K562 (cell line): Measurements from ENCODE around the gene SLC4A2. TPM values are rescaled to one million over a fixed set of nuclear protein-coding genes. Genes with fewer than 3 reads are reported as not detected.

ENCODE experiments used
- CHCHD3 ChIP-seq: fragments of 250-450 bp; sonication (Bioruptor Pico); IDR thresholded peaks from 2 replicates; pipeline ENCODE4 v2.1.2; 2022; ENCODE audit warnings: mild to moderate bottlenecking
- EP400 ChIP-seq: fragments of 450-650 bp; IDR thresholded peaks from 2 replicates; pipeline ENCODE4 v1.6.1; 2017; ENCODE audit warnings: antibody characterized with exemption, mild to moderate bottlenecking, moderate library complexity
- FOXJ3 ChIP-seq: sonication (generic); formaldehyde crosslinking; IDR thresholded peaks from 2 replicates; pipeline ENCODE4 v1.4.0; 2020; ENCODE audit warnings: mild to moderate bottlenecking, missing genetic modification reagents
- HDGF ChIP-seq: fragments of 450-650 bp; IDR thresholded peaks from 2 replicates; pipeline ENCODE4 v1.6.1; 2016
- MTA2 ChIP-seq: fragments of 450-650 bp; IDR thresholded peaks from 2 replicates; pipeline ENCODE4 v1.6.1; 2016; ENCODE audit warnings: low read depth
- NFXL1 ChIP-seq: fragments of 450-650 bp; formaldehyde crosslinking; IDR thresholded peaks from 2 replicates; pipeline ENCODE4 v1.4.0; 2021; ENCODE audit warnings: mild to moderate bottlenecking
- ZNF175 ChIP-seq: fragments of 200-800 bp; sonication (Bioruptor generic); IDR thresholded peaks from 2 replicates; pipeline ENCODE4 v1.6.1; 2016; ENCODE audit warnings: low read depth, mild to moderate bottlenecking, missing genetic modification characterization, missing compliant biosample characterization
- ZNF512 ChIP-seq: IDR thresholded peaks from 2 replicates; pipeline ENCODE4 v1.6.1; 2016; ENCODE audit warnings: missing genetic modification characterization, missing compliant biosample characterization
- ZNF639 ChIP-seq, 2 experiments: fragments of 200-800 bp in 1 of 2; sonication (Bioruptor generic) in 1 of 2; sonication (generic) in 1 of 2; formaldehyde crosslinking in 1 of 2; IDR thresholded peaks in 1 of 2; conservative IDR thresholded peaks in 1 of 2; 2 replicates each; pipeline versions ENCODE4 v1.5.0 to v1.6.1; 2016 to 2020; ENCODE audit warnings: missing compliant biosample characterization in 1 of 2, missing genetic modification characterization in 1 of 2, missing genetic modification reagents in 1 of 2
- ZZZ3 ChIP-seq: fragments of 450-650 bp; IDR thresholded peaks from 2 replicates; pipeline ENCODE4 v1.6.1; 2016; ENCODE audit warnings: antibody characterized with exemption, mild to moderate bottlenecking, moderate library complexity
- polyA plus RNA-seq, 8 experiments: library from polyadenylated mRNA; depleted of rRNA in 4 of 8; stranded (reverse) in 5 of 8; unstranded in 3 of 8; fragments of >200 nt; fragmentation: Nextera tagmentation in 2 of 8; fragmentation: Illumina TruSeq in 1 of 8; extraction: Ambion mirVana in 2 of 8; extraction: Trizol in 1 of 8; gene quantifications; 2 replicates each; pipeline versions ENCODE4 v1.2.1 to v1.2.3, GENCODE V29; 2011 to 2014; ENCODE audit warnings: inconsistent platforms in 1 of 8, missing spikeins in 1 of 8
- total RNA-seq, 7 experiments: library from RNA; depleted of rRNA in 6 of 7; stranded (reverse); fragments of >200 nt in 6 of 7; fragmentation: Illumina TruSeq in 2 of 7; extraction: Trizol in 2 of 7; gene quantifications; 2 replicates each; pipeline versions ENCODE4 v1.2.1 to v1.2.3, GENCODE V29; 2011 to 2021; ENCODE audit warnings: low replicate concordance in 1 of 7

The SLC4A2 gene
- total and polyA plus RNA-seq, 9 of the 15 experiments (the other 6 are each of a cell fraction or from before 2014, with no cell fraction given), result 11.4 to 375 (median 130) TPM

- TF ChIP-seq MTA2, result peak; percentile 83
- 0 out of 4 replicates have a peak, but pooled peaks of 1 of the 2 experiments have one; percentile 16 for TF ChIP-seq ZNF639 (CRISPR knock-in tag; conservative IDR thresholded peaks at IDR 0.05 in 1 of 2, IDR thresholded peaks at IDR 0.05 in 1 of 2)
- TF ChIP-seq CHCHD3, result 0 out of 2 replicates have a peak, but pooled peaks have one; percentile 80
- no peak for TF ChIP-seq NFXL1 (CRISPR knock-in tag)
- no peak for TF ChIP-seq ZZZ3
- peak; percentile 69; the same call in 1 of the 2 replicates for TF ChIP-seq ZNF175
- no peak for TF ChIP-seq FOXJ3 (CRISPR knock-in tag)
- TF ChIP-seq HDGF, result peak; percentile 81
- no peak for TF ChIP-seq EP400
- no peak for TF ChIP-seq ZNF512 (tag)
Measured at GRCh38 chr7:151038951-151039849, 20.2 kb upstream of the SLC4A2 start (continued).
